Activated gamma-delta T cell treated with anti-CD3 and anti-CD28 coated beads, Interleukin-2, amount 50 U/mL, for 16 hours (primary cell): ENCODE measurements around the gene ETV4.

ENCODE experiments used
- DNase-seq: peaks from one replicate; pipeline ENCODE4 v3.0.0-alpha.2; 2020; ENCODE audit warnings: low read depth

Gene ETV4

GRCh38 chr17:43543300-43543699 is 2.8 kb downstream of the ETV4 start:
- no peak for DNase-seq

- no peak for DNase-seq
Measured at GRCh38 chr17:43542859-43543258, 3.3 kb downstream of the ETV4 start.

- no peak for DNase-seq
Measured at GRCh38 chr17:43540821-43541674, 5.1 kb downstream of the ETV4 start.

GRCh38 chr17:43536236-43536992 is 9.7 kb downstream of the ETV4 start:
- DNase-seq: no peak

GRCh38 chr17:43534909-43535308 is 11.2 kb downstream of the ETV4 start:
- no peak for DNase-seq

GRCh38 chr17:43533699-43534098 is 12.4 kb downstream of the ETV4 start:
- DNase-seq: no peak

- DNase-seq: no peak
Measured at GRCh38 chr17:43532581-43532980, 13.6 kb downstream of the ETV4 start.

GRCh38 chr17:43531955-43532354 is 14.2 kb downstream of the ETV4 start:
- no peak for DNase-seq

- no peak for DNase-seq
Measured at GRCh38 chr17:43531082-43531378, 15.1 kb downstream of the ETV4 start.

- DNase-seq: no peak
Measured at GRCh38 chr17:43530288-43531081, 15.7 kb downstream of the ETV4 start.

- DNase-seq: no peak
Measured at GRCh38 chr17:43529947-43530287, 16.2 kb downstream of the ETV4 start.

GRCh38 chr17:43528988-43529814 is 16.9 kb downstream of the ETV4 start:
- no peak for DNase-seq

GRCh38 chr17:43528319-43528987 is 17.7 kb downstream of the ETV4 start:
- no peak for DNase-seq

- DNase-seq: no peak
Measured at GRCh38 chr17:43526886-43527648, 19.1 kb downstream of the ETV4 start.

- DNase-seq: no peak
Measured at GRCh38 chr17:43524945-43525575, 21.1 kb downstream of the ETV4 start.

- DNase-seq: no peak
Measured at GRCh38 chr17:43521389-43521788, 24.8 kb downstream of the ETV4 start.

- DNase-seq: no peak
Measured at GRCh38 chr17:43517615-43518386, 28.3 kb downstream of the ETV4 start.

GRCh38 chr17:43517161-43517560 is 29.0 kb downstream of the ETV4 start:
- DNase-seq: no peak

GRCh38 chr17:43515656-43516055 is 30.5 kb downstream of the ETV4 start:
- no peak for DNase-seq
